ENCODE data around the gene MSH2.

DNA sequence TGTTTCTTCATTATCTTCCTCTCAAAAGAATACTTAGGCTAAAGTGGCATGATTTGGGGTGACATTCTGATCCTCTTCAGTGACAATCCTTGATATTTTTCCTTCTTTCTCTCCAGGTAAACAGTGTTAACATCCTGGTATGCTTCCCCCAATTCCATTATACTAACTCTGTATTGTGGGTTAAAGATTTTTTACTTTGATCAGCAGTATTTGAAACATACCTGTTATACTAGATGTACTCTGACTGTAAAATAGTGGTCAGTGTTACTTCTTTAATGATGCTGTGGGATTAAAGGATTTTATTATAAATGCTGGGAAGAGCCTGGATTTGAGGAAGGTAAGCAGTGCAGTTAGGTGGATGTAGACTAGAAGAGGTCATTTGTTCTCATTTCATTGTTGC is 48.8 kb downstream of the MSH2 start:
- TF ChIP-seq, protein P1, sequence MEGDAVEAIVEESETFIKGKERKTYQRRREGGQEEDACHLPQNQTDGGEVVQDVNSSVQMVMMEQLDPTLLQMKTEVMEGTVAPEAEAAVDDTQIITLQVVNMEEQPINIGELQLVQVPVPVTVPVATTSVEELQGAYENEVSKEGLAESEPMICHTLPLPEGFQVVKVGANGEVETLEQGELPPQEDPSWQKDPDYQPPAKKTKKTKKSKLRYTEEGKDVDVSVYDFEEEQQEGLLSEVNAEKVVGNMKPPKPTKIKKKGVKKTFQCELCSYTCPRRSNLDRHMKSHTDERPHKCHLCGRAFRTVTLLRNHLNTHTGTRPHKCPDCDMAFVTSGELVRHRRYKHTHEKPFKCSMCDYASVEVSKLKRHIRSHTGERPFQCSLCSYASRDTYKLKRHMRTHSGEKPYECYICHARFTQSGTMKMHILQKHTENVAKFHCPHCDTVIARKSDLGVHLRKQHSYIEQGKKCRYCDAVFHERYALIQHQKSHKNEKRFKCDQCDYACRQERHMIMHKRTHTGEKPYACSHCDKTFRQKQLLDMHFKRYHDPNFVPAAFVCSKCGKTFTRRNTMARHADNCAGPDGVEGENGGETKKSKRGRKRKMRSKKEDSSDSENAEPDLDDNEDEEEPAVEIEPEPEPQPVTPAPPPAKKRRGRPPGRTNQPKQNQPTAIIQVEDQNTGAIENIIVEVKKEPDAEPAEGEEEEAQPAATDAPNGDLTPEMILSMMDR (IDR thresholded peaks at IDR 0.05): no peak
- TF ChIP-seq POLR2A (IDR thresholded peaks at IDR 0.05): no peak

Measured in upper lobe of left lung (tissue), 4 donors.